ENCODE data around the gene LOXHD1. TPM values are rescaled to one million over a fixed set of nuclear protein-coding genes. Genes with fewer than 3 reads are reported as not detected.

Gene LOXHD1
- polyA plus RNA-seq, 4 donors: 0.12 to 0.27 (median 0.19) TPM; not detected in 1

GRCh38 chr18:46570666-46571065 is 86.4 kb downstream of the LOXHD1 start:
- Histone ChIP-seq H3K9me3 (ENCODE audit: control insufficient read depth in 2 of 2, insufficient read depth in 1 of 2, low read depth in 1 of 2, low read length in 1 of 2) (no peaks in the 10 kb centered on the region), H3K4me1 (ENCODE audit: control insufficient read depth in 3 of 3, insufficient read depth in 2 of 3, low read depth in 1 of 3, low read length in 2 of 3) (no peaks in the 10 kb centered on the region), H3K27ac (ENCODE audit: low read depth in 1 of 3, low read length in 2 of 3) (no peak overlapping the region), H3K4me3 (ENCODE audit: low read depth in 1 of 3, low read length in 3 of 3) (no peak overlapping the region), H3K27me3 (ENCODE audit: control insufficient read depth in 3 of 3, insufficient read depth in 3 of 3, low read length in 3 of 3) (no peaks in the 10 kb centered on the region), H3K36me3 (ENCODE audit: control insufficient read depth in 3 of 3, insufficient read depth in 2 of 3, low read depth in 1 of 3, low read length in 3 of 3) (no peaks in the 10 kb centered on the region)
- FAIRE-seq (no peak), DNase-seq (no peak)
- WGBS, 3 donors: 84 to 91% (median 90%) methylated on average over 6 of the region's 6 CpGs

DNA sequence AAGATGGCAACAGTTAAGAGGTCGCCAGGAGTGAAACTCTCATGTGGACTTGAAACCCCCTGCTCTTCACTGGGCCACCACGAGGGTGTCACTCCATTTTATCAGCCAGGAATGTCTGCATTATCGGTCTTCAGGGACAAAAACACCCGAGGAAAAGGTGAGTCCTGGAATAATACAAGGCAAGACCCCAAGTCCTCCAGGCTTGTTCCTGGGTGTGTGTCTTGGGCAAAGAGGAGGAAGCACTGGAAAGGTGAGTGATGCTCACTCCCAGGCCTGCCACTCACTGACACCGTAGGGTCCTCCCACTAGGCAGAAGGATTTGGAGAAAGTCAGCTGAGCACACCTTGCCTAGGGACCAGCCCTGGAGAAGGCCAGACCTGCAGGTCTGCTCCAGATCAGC is 86.9 kb downstream of the LOXHD1 start:
- Histone ChIP-seq H3K4me3 (ENCODE audit: low read depth in 1 of 3, low read length in 3 of 3) (no peak overlapping the region), H3K27me3 (ENCODE audit: control insufficient read depth in 3 of 3, insufficient read depth in 3 of 3, low read length in 3 of 3) (no peaks in the 10 kb centered on the region), H3K27ac (ENCODE audit: low read depth in 1 of 3, low read length in 2 of 3) (no peak overlapping the region), H3K36me3 (ENCODE audit: control insufficient read depth in 3 of 3, insufficient read depth in 2 of 3, low read depth in 1 of 3, low read length in 3 of 3) (no peaks in the 10 kb centered on the region), H3K9me3 (ENCODE audit: control insufficient read depth in 2 of 2, insufficient read depth in 1 of 2, low read depth in 1 of 2, low read length in 1 of 2) (no peaks in the 10 kb centered on the region), H3K4me1 (ENCODE audit: control insufficient read depth in 3 of 3, insufficient read depth in 2 of 3, low read depth in 1 of 3, low read length in 2 of 3) (no peaks in the 10 kb centered on the region)
- no peak for FAIRE-seq
- WGBS, 3 donors: 53 to 78% (median 57%) methylated on average over 5 of the region's 5 CpGs
- no peak for DNase-seq

GRCh38 chr18:46569211-46569610 is 87.8 kb downstream of the LOXHD1 start:
- no peaks in the 10 kb centered on the region for H3K36me3 ChIP-seq (ENCODE audit: control insufficient read depth in 3 of 3, insufficient read depth in 2 of 3, low read depth in 1 of 3, low read length in 3 of 3)
- H3K4me3 ChIP-seq (ENCODE audit: low read depth in 1 of 3, low read length in 3 of 3): no peak overlapping the region
- H3K27me3 ChIP-seq (ENCODE audit: control insufficient read depth in 3 of 3, insufficient read depth in 3 of 3, low read length in 3 of 3): no peaks in the 10 kb centered on the region
- 70 to 78% (median 72%) methylated on average over 7 of the region's 7 CpGs for WGBS, 3 donors
- no peaks in the 10 kb centered on the region for H3K9me3 ChIP-seq (ENCODE audit: control insufficient read depth in 2 of 2, insufficient read depth in 1 of 2, low read depth in 1 of 2, low read length in 1 of 2)
- DNase-seq: no peak
- H3K4me1 ChIP-seq (ENCODE audit: control insufficient read depth in 3 of 3, insufficient read depth in 2 of 3, low read depth in 1 of 3, low read length in 2 of 3): no peaks in the 10 kb centered on the region
- no peak overlapping the region for H3K27ac ChIP-seq (ENCODE audit: low read depth in 1 of 3, low read length in 2 of 3)
- FAIRE-seq: no peak

- H3K27me3 ChIP-seq (ENCODE audit: control insufficient read depth in 3 of 3, insufficient read depth in 3 of 3, low read length in 3 of 3): no peaks in the 10 kb centered on the region
- no peak overlapping the region for H3K4me3 ChIP-seq (ENCODE audit: low read depth in 1 of 3, low read length in 3 of 3)
- no peak for DNase-seq
- no peak overlapping the region for H3K27ac ChIP-seq (ENCODE audit: low read depth in 1 of 3, low read length in 2 of 3)
- no peaks in the 10 kb centered on the region for H3K9me3 ChIP-seq (ENCODE audit: control insufficient read depth in 2 of 2, insufficient read depth in 1 of 2, low read depth in 1 of 2, low read length in 1 of 2)
- WGBS, 3 donors: 57 to 72% (median 67%) methylated on average over 2 of the region's 2 CpGs
- no peaks in the 10 kb centered on the region for H3K36me3 ChIP-seq (ENCODE audit: control insufficient read depth in 3 of 3, insufficient read depth in 2 of 3, low read depth in 1 of 3, low read length in 3 of 3)
- no peak for FAIRE-seq
- H3K4me1 ChIP-seq (ENCODE audit: control insufficient read depth in 3 of 3, insufficient read depth in 2 of 3, low read depth in 1 of 3, low read length in 2 of 3): no peaks in the 10 kb centered on the region
Measured at GRCh38 chr18:46567196-46567595, 89.8 kb downstream of the LOXHD1 start.

- 76 to 82% (median 82%) methylated on average over 10 of the region's 10 CpGs for WGBS, 3 donors
- Histone ChIP-seq H3K4me1 (ENCODE audit: control insufficient read depth in 3 of 3, insufficient read depth in 2 of 3, low read depth in 1 of 3, low read length in 2 of 3) (no peaks in the 10 kb centered on the region), H3K9me3 (ENCODE audit: control insufficient read depth in 2 of 2, insufficient read depth in 1 of 2, low read depth in 1 of 2, low read length in 1 of 2) (no peaks in the 10 kb centered on the region), H3K27ac (ENCODE audit: low read depth in 1 of 3, low read length in 2 of 3) (no peak overlapping the region), H3K27me3 (ENCODE audit: control insufficient read depth in 3 of 3, insufficient read depth in 3 of 3, low read length in 3 of 3) (no peaks in the 10 kb centered on the region), H3K36me3 (ENCODE audit: control insufficient read depth in 3 of 3, insufficient read depth in 2 of 3, low read depth in 1 of 3, low read length in 3 of 3) (no peaks in the 10 kb centered on the region), H3K4me3 (ENCODE audit: low read depth in 1 of 3, low read length in 3 of 3) (no peak overlapping the region)
- DNase-seq (no peak), FAIRE-seq (no peak)
Measured at GRCh38 chr18:46566111-46566510, 90.9 kb downstream of the LOXHD1 start.

DNA sequence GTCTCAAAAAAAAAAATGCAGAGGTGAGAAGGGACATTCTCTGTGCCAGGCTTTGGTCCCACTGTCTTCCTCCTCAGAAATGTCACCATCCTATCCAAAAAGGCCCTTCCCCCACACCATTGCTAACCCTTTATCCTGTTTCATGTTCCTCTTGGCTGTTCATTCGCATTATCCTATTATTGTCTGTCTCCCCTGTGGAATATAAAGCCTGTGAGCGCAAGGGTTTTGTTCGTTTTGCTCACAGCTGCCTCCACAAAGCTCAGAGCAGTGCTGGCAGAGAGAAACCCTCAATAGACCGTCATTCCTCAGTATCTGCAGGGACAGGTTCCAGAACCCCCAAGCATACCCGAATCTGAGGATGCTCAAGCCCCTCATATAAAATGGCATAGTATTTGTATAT is 91.8 kb downstream of the LOXHD1 start:
- WGBS, 3 donors: 76 to 82% (median 81%) methylated on average over 5 of the region's 5 CpGs
- Histone ChIP-seq H3K36me3 (ENCODE audit: control insufficient read depth in 3 of 3, insufficient read depth in 2 of 3, low read depth in 1 of 3, low read length in 3 of 3) (no peaks in the 10 kb centered on the region), H3K27me3 (ENCODE audit: control insufficient read depth in 3 of 3, insufficient read depth in 3 of 3, low read length in 3 of 3) (no peaks in the 10 kb centered on the region), H3K27ac (ENCODE audit: low read depth in 1 of 3, low read length in 2 of 3) (no peak overlapping the region), H3K4me3 (ENCODE audit: low read depth in 1 of 3, low read length in 3 of 3) (no peak overlapping the region), H3K9me3 (ENCODE audit: control insufficient read depth in 2 of 2, insufficient read depth in 1 of 2, low read depth in 1 of 2, low read length in 1 of 2) (no peaks in the 10 kb centered on the region), H3K4me1 (ENCODE audit: control insufficient read depth in 3 of 3, insufficient read depth in 2 of 3, low read depth in 1 of 3, low read length in 2 of 3) (no peaks in the 10 kb centered on the region)
- no peak for DNase-seq
- FAIRE-seq: no peak

- no peaks in the 10 kb centered on the region for H3K9me3 ChIP-seq (ENCODE audit: control insufficient read depth in 2 of 2, insufficient read depth in 1 of 2, low read depth in 1 of 2, low read length in 1 of 2)
- no peak for DNase-seq
- H3K4me1 ChIP-seq (ENCODE audit: control insufficient read depth in 3 of 3, insufficient read depth in 2 of 3, low read depth in 1 of 3, low read length in 2 of 3): no peaks in the 10 kb centered on the region
- H3K27me3 ChIP-seq (ENCODE audit: control insufficient read depth in 3 of 3, insufficient read depth in 3 of 3, low read length in 3 of 3): no peaks in the 10 kb centered on the region
- no peak for FAIRE-seq
- H3K4me3 ChIP-seq (ENCODE audit: low read depth in 1 of 3, low read length in 3 of 3): no peak overlapping the region
- no peaks in the 10 kb centered on the region for H3K36me3 ChIP-seq (ENCODE audit: control insufficient read depth in 3 of 3, insufficient read depth in 2 of 3, low read depth in 1 of 3, low read length in 3 of 3)
- no peak overlapping the region for H3K27ac ChIP-seq (ENCODE audit: low read depth in 1 of 3, low read length in 2 of 3)
- 34 to 53% (median 49%) methylated on average over 4 of the region's 4 CpGs for WGBS, 3 donors
Measured at GRCh38 chr18:46563317-46563716, 93.7 kb downstream of the LOXHD1 start.

- DNase-seq (no peak), FAIRE-seq (no peak)
- H3K36me3 ChIP-seq (ENCODE audit: control insufficient read depth in 3 of 3, insufficient read depth in 2 of 3, low read depth in 1 of 3, low read length in 3 of 3): no peaks in the 10 kb centered on the region
- no peaks in the 10 kb centered on the region for H3K27me3 ChIP-seq (ENCODE audit: control insufficient read depth in 3 of 3, insufficient read depth in 3 of 3, low read length in 3 of 3)
- no peaks in the 10 kb centered on the region for H3K4me1 ChIP-seq (ENCODE audit: control insufficient read depth in 3 of 3, insufficient read depth in 2 of 3, low read depth in 1 of 3, low read length in 2 of 3)
- no peak overlapping the region for H3K4me3 ChIP-seq (ENCODE audit: low read depth in 1 of 3, low read length in 3 of 3)
- H3K9me3 ChIP-seq (ENCODE audit: control insufficient read depth in 2 of 2, insufficient read depth in 1 of 2, low read depth in 1 of 2, low read length in 1 of 2): no peaks in the 10 kb centered on the region
- WGBS, 3 donors: 66 to 75% (median 68%) methylated on average over 12 of the region's 12 CpGs
- no peak overlapping the region for H3K27ac ChIP-seq (ENCODE audit: low read depth in 1 of 3, low read length in 2 of 3)
Measured at GRCh38 chr18:46562674-46563192, 94.3 kb downstream of the LOXHD1 start.

DNA sequence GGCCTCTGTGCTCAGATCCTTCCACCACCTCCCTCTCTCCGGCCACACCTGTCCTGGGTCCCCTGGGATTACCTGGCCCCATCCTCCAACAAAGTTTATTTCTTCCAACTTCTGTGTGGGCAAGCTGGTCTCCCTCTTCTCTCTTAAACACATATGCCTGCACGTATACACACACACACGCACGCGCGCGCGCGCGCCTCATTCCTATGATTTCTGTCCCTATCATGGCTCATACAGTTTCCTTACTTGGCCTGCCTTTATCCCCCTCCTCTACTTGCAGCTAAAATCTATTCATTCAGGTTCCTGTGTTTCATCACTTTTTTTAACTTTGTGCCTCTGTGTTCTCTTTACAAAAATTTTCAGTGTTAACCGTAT is 96.4 kb downstream of the LOXHD1 start:
- Histone ChIP-seq H3K27ac (ENCODE audit: low read depth in 1 of 3, low read length in 2 of 3) (no peak overlapping the region), H3K36me3 (ENCODE audit: control insufficient read depth in 3 of 3, insufficient read depth in 2 of 3, low read depth in 1 of 3, low read length in 3 of 3) (no peaks in the 10 kb centered on the region), H3K4me3 (ENCODE audit: low read depth in 1 of 3, low read length in 3 of 3) (no peak overlapping the region), H3K27me3 (ENCODE audit: control insufficient read depth in 3 of 3, insufficient read depth in 3 of 3, low read length in 3 of 3) (no peaks in the 10 kb centered on the region), H3K4me1 (ENCODE audit: control insufficient read depth in 3 of 3, insufficient read depth in 2 of 3, low read depth in 1 of 3, low read length in 2 of 3) (no peaks in the 10 kb centered on the region), H3K9me3 (ENCODE audit: control insufficient read depth in 2 of 2, insufficient read depth in 1 of 2, low read depth in 1 of 2, low read length in 1 of 2) (no peaks in the 10 kb centered on the region)
- no peak for DNase-seq
- no peak for FAIRE-seq
- WGBS, 3 donors: 89 to 98% (median 94%) methylated on average over 11 of the region's 11 CpGs

All from small intestine (tissue), 7 donors.